ENCODE results near the gene HIGD1B.
"Not testable (repeated sequence)": the region's sequence is repeated elsewhere in the genome, so short reads cannot be mapped to it uniquely, and the experiment has no call there.

Gene HIGD1B

DNA sequence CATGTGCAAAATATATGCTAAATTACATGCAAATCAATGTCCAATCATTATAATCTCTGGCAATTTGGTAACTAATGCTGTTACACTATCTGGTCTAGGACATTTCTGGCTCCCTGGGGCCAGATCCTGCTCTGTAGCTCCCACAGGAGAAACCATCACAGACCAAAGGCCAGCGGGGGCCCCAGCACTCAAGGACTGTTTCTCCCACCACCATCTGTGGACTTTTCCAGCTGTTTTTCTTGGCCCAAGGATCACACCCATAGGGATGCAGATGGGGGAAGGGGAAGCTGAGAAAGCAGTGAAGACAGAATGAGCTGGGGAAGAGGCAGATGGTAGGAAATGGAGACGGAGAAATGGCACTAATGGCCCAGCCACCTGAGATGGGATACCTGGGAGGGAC, at the start of gene HIGD1B:
TSS of gene HIGD1B (plus strand) at position 298 of the 400 bp plus-strand sequence. CDS start 270 bp downstream, outside the sequence.
- no peak for DNase-seq (ENCODE audit: low read depth)

DNA sequence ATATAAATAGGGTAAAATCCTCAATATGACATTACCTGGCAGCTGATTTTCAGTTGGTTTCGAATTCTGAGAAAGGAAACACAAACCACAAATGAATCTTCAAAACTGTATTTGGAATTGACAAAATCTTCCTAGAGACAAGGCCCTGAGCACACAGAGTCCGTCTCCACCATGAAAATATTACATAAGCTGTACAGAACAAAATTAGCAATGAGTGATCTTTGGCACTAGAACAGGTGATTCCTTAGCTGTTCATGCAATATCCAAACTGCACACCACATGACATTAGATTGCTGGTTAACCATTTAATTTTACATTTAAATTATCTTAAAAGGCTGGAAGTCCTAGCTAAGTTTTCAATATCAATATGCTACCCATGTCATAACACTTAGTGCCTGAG, 49.3 kb upstream of the HIGD1B start:
- no peak for DNase-seq (ENCODE audit: low read depth)

- DNase-seq (ENCODE audit: low read depth), result no peak
Observed at GRCh38 chr17:44801880-44802279, 45.8 kb upstream of the HIGD1B start.

DNA sequence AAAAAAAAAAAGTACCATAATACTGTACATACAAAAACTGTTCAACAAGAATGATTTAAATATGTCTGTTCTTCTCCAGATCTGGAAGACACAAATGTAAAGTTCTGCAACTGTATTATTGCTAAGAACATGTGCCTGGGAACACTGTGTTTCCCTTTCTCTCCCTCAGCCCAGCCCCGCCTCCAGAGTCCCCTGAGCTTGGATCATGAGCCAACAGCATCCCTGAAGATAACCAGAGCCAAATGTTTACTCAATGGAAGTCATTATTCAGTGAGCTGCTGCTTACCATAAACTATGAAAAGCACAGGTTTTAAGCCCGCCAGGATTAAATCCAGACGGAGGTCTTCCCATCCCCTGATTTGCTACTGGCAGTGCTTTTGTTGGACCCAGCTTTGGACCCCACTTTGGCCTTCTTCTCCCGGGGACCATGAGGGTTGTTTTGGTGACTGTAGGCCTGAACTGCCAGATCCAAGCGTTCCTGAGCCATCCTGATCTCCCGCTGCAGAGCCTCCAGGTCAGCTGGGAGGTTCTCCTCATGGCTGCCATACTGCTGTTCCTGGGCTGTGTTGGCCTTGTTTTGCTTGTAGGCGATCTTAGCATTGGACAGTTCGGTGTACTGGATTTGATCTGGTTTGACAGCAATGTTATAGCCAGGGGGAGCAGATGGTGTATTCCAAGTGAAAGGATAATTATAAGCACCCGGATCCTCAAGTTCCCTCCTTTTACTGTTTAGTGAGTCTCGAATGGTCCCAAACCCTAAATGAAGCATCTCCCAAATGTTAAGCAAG, 43.2 kb upstream of the HIGD1B start:
- DNase-seq (ENCODE audit: low read depth), result peak; percentile 41

- no peak for DNase-seq (ENCODE audit: low read depth)
Observed at GRCh38 chr17:44807093-44807816, 40.4 kb upstream of the HIGD1B start.

GRCh38 chr17:44807817-44808155, 39.9 kb upstream of the HIGD1B start:
- DNase-seq (ENCODE audit: low read depth), result no peak

- no peak for DNase-seq (ENCODE audit: low read depth)
Observed at GRCh38 chr17:44808156-44808555, 39.5 kb upstream of the HIGD1B start.

DNA sequence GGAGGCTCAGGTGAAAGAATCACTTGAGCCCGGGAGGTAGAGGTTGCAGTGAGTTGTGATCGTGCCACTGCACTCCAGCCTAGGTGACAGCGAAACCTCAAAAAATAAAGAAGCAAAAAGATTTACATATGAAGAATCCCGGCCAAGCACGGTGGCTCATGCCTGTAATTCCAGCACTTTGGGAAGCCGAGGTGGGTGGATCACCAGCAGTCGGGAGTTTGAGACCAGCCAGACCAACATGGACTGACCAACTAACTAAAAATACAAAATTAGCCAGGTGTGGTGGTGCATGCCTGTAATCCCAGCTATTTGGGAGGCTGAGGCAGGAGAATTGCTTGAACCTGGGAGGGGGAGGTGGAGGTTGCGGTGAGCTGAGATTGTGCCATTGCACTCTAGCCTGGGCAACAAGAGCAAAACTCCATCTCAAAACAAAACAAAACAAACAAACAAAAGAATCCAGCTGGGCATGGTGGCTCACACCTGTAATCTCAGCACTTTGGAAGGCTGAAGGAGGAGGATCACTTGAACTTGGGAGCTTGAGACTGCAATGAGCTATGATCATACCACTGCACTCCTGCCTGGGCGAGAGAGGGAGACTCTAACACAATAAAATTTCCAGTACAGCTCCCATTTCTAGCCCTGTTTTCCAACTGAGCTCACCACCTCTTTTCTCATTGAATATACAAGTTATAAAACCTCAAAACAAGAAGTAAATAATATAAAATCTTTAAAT, 38.9 kb upstream of the HIGD1B start:
- DNase-seq (ENCODE audit: low read depth), result not testable (repeated sequence)

- no peak for DNase-seq (ENCODE audit: low read depth)
Observed at GRCh38 chr17:44812263-44812662, 35.4 kb upstream of the HIGD1B start.

GRCh38 chr17:44818508-44818907, 29.2 kb upstream of the HIGD1B start:
- not testable (repeated sequence) for DNase-seq (ENCODE audit: low read depth)

GRCh38 chr17:44820631-44821212, 27.0 kb upstream of the HIGD1B start:
- peak; percentile 62 for DNase-seq (ENCODE audit: low read depth)

DNA sequence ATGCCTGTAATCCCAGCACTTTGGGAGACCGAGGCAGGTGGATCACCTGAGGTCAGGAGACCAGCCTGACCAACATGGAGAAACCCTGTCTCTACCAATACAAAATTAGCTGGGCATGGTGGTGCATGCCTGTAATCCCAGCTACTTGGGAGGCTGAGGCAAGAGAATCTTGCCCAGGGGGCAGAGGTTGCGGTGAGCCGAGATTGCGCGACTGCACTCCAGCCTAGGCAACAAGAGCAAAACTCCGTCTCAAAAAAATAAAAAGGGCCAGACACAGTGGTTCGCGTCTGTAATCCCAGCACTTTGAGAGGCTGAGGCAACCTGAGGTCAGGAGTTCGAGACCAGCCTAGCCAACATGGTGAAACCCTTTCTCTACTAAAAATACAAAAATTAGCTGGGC, 22.4 kb upstream of the HIGD1B start:
- not testable (repeated sequence) for DNase-seq (ENCODE audit: low read depth)

GRCh38 chr17:44826123-44826790, 21.4 kb upstream of the HIGD1B start:
- no peak for DNase-seq (ENCODE audit: low read depth)

GRCh38 chr17:44827863-44828262, 19.8 kb upstream of the HIGD1B start:
- no peak for DNase-seq (ENCODE audit: low read depth)

DNA sequence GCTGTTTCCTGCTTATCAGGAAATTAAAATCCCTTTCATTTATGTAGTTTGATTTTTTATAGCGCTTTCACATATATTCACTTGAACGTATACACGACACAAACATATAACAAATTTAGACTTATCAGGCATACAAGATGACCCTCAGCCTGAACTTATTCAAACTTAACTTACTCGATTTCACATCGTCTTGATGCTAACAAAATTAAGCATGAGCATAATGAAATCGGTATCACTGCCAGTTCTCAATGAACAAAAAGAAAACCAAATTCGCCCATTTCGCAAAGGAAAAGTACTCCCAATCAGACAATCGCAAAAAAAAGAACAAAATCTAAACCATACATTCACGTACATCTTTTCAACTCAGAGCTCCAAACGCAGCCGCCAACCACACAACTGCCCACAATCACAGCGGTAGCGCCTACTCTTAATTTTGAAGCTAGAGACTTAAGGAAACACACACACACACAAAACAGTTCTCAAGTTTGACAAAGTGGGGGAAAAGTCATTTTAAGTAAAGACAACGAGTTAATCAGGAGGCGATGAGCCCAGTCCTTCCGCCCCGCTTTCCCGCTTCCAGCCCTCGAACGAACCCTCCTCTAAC, 18.7 kb upstream of the HIGD1B start:
- no peak for DNase-seq (ENCODE audit: low read depth)

- no peak for DNase-seq (ENCODE audit: low read depth)
Observed at GRCh38 chr17:44829523-44830358, 17.9 kb upstream of the HIGD1B start, which contains the start of gene GJC1. GJC1 (minus strand) TSS chr17:44830287; CDS start chr17:44805817, 24,470 bp downstream.

GRCh38 chr17:44830359-44831288, 17.1 kb upstream of the HIGD1B start:
- no peak for DNase-seq (ENCODE audit: low read depth)

GRCh38 chr17:44831371-44831770, 16.3 kb upstream of the HIGD1B start:
- DNase-seq (ENCODE audit: low read depth), result no peak

DNA sequence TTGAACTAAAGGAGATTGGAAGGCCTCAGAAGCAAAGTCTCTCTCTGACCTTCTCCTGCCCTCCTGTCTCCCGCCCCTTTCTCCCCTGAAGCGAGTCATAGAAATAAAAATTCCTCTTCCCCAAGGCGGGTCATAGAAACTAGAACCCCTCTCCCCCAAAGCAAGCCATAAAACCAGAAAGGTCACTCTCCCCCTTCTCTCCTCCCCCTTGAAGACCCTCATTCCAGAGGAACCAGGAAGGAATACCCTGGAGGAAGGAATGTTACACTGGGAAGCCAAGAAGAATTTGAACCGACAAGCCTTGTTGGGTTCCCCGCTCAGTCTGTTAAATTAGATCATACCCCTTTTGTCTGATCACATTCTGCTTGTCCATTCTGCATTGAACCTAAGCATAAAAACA, 14.9 kb upstream of the HIGD1B start:
- no peak for DNase-seq (ENCODE audit: low read depth)
